ENCODE measurements around the gene MESD.

DNA sequence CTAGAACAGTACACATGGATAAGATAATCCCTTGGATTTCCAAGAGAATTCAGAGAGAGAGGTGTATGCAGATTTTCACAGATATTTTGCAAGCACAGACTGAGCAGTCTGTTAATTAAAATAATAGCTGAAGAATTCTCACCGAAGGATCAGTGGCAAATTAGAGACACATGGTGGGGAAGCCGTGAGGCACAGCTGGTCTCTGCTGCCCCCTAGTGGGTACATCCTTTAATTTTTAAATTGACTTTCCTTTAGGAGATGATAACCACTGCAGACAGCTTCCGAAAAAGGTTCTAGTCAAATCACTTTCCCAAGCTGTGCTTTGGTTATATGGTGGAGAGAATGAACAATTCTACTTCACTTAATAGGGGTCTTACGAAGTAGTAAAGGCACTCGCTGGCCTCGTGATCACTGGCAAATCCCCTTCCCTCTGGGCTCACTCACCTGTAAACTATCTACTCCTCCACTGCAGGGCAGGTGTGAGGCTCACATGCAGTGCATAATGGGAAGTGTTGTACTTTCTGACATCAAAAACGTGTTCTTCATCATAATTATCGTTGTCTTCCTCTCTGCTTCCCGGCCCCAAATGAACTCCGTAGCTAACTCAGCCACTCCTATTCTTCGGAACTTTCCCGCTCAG, 19.5 kb downstream of the MESD start:
- TF ChIP-seq, protein P1, sequence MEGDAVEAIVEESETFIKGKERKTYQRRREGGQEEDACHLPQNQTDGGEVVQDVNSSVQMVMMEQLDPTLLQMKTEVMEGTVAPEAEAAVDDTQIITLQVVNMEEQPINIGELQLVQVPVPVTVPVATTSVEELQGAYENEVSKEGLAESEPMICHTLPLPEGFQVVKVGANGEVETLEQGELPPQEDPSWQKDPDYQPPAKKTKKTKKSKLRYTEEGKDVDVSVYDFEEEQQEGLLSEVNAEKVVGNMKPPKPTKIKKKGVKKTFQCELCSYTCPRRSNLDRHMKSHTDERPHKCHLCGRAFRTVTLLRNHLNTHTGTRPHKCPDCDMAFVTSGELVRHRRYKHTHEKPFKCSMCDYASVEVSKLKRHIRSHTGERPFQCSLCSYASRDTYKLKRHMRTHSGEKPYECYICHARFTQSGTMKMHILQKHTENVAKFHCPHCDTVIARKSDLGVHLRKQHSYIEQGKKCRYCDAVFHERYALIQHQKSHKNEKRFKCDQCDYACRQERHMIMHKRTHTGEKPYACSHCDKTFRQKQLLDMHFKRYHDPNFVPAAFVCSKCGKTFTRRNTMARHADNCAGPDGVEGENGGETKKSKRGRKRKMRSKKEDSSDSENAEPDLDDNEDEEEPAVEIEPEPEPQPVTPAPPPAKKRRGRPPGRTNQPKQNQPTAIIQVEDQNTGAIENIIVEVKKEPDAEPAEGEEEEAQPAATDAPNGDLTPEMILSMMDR (IDR thresholded peaks at IDR 0.05; ENCODE audit: low read depth, low read length) = peak; percentile 86
- no peak for TF ChIP-seq EZH2phosphoT487 (IDR thresholded peaks at IDR 0.05; ENCODE audit: low read depth)
